ENCODE data around the gene ASAP3.

Gene ASAP3

DNA sequence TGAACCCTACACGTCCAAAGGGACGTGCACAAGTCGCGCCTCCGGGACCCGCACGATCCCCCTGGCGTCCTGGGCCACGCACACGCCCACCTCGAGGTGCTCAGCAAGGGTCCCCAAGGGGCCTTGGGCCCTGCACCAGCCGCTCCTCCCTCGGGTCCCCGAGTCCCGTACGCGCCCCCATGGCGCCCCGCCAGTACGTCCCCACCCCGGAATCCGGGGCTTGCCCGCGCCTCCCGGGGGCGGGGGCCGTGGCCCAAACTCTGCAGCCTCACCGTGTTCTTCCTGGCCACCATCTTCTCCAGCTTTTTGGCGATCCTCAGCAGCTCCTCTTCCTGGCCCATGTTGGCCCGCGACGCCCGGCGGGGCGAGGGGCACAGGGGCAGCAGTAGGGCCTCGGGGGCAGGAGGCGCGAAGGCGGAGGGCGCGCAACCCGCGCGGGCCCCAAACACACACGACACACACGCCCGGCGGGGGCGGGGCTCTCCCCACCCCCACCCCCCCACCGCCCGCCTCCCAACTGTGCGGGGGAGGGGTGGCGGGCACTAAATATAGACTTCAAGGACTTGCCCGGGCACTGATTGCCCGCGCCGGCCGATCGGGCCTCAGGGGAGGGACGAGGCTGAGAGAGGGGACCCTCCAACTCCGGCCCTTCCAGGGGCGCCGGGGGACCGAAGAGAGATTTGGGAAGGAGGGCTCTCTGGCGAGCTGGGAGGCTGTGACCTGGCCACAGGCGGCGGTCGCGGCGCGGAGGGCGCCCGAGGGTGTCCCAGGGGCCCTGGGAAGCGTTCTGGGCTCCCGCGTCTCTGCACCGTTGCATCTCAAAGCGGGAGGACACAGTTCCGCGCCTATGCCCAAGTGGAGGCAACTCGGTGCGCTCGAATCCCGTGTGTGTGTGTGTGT, 59.4 kb downstream of the ASAP3 start, which contains the start of gene TCEA3:
TSS of gene TCEA3 (minus strand) at position 456 of the 900 bp plus-strand sequence. CDS start at position 341, 115 bp downstream.
- DNase-seq (ENCODE audit: low read depth in 1 of 2, low spot score in 1 of 2) = no peak

DNA sequence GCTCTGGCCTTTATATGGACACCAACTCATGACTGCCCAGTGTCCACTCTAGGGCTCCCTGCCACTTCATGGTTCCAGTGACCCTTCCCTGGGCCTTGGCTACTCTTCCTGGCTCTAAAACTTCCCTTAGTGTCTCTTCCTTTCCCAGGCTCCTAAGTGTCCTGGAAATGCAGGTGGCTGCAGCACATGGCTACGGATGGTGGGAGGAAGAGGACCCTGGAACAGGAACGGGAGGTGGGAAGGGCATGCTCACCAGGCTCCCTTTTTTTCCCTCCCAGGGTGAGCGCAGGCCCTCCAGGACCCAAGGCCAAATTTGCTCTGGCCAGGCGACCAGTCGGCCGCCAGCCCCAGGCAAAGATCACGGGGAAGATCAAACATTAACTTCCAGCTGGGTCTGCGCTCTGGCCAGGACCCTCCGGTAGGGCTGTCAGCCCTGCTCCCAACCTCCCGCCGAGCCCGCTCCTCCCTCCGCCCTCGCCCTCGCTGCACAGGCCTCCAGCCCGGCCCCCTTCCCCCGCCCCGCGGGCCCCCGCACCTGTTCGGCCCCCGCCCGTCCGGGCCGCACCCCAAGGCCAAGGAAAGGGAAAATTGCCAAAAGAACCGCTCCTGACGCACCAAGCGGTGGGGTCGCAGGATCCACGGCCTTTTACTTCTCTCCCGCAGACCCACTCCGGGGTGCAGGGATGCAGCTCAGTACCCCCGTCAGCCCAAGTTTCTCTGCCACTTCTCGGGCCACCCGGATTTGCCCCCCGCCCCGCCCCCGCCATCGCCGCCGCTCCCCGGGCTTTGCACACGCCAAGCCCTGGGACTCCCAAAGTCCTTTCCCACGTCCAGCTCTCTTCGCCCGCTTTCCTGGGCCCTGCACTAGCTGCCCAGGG, 60.3 kb downstream of the ASAP3 start:
- no peak for DNase-seq (ENCODE audit: low read depth in 1 of 2, low spot score in 1 of 2)

DNA sequence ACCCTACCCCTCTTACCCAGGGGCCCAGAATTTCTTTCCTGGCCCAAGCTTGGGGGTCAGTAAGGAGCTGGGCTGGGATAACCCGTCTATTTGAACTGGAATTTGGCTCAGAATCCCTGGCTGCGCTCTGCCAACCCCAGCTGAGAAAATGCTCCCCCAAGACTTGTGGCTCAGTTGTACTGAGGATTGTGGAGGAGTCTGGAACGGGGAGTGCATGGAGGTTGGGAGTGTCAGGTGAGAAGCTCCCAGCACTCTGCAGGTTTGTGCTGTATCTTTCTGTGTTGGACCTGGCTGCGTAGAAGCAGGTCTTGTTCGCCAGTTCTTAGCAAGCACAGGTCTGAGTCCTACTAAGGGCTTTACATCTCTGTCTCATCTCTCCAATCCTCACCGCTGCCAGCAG, 61.0 kb downstream of the ASAP3 start:
- DNase-seq (ENCODE audit: low read depth in 1 of 2, low spot score in 1 of 2) = no peak

DNA sequence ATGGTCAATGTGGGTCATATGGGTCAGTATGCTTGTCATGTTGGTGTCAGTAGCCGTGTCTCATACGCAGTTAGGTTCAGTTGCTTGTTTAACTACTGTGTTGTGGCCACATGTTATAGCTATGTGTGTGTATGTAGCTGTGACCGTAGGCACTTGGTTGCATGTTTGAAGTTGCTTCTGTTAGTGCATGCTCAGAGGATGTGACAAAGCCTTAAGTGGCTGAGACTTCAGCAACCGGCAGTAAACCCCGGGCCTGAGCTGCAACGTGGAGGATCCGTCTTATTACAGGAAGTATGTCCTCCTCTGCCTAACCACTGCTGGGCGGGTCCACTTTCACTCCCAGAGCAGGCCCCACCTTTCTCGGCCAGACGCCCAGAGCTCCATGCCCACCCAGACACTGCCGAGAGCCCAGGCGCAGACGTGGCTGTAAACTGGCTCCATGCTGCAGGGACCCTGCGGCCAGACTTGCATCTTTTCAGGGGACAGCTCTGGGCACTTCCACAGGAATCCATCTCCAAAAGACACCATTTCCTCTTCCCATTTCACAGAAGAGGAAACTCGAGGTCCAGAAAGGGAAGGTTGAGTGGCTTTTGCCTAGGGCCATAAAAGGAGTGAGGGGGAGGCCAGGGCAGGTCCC, 61.6 kb downstream of the ASAP3 start:
- DNase-seq (ENCODE audit: low read depth in 1 of 2, low spot score in 1 of 2) = peak in 1 of 2 donors; percentile 39

DNA sequence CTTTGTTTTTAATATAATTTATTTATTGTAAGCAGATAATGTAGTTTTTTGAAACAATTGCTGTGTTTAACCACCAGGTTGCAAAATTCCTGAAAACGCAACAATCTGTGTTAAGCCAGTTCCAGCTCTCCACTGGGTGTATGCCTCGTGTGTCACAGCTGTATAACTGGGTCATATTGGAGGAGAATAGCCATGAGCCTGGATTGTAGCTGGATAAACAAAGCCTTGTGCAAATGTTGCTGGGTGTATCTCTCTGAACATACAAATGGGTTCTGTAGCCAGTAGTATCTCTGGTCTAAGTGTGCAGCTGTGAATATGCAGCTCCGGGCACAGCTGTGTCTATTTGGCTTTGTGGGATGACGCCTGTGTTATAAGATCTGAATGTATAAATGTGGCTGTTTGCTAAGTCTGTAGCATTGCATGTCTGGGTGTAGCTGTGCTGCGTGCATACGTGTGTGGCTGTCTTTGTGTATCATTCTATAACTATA, 62.2 kb downstream of the ASAP3 start:
- DNase-seq (ENCODE audit: low read depth in 1 of 2, low spot score in 1 of 2) = no peak

DNA sequence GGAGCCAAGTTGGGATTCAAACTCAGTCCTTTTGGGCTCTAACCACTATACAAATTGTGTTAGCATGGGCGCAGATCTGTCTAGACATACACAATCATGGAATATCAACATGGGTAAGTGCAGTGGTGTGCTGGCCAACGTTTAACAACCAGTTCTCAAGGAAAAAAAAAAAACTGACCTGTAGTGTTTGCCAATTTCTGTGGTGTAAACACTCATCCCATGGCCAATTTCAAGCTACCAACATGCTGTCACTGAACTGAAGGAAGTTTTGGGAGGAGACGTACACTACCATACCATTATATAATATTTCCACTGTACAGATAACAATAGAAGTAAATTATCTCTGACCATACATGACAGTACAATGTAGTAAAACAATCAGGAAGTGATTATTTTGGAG, 62.6 kb downstream of the ASAP3 start:
- no peak for DNase-seq (ENCODE audit: low read depth in 1 of 2, low spot score in 1 of 2)

DNA sequence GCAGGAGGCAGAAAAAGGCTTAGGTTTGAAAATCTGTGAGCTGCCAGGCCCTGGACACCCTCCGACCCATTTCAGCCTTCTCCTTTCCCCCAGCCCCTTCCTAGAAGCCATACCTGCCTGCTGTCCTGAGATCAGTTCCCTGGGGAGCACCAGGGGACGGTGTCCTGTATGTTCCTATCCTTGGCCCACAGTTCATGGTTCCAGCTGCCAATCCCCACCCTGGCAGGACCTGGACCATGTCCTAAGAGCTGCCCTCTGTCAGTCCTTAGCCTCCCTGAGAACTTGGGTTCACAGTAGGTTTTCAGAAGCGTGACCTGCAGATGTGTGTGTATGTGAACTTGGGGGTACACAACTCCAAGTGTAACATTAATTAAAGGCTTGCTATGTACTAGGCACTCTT, 63.2 kb downstream of the ASAP3 start:
- no peak for DNase-seq (ENCODE audit: low read depth in 1 of 2, low spot score in 1 of 2)

DNA sequence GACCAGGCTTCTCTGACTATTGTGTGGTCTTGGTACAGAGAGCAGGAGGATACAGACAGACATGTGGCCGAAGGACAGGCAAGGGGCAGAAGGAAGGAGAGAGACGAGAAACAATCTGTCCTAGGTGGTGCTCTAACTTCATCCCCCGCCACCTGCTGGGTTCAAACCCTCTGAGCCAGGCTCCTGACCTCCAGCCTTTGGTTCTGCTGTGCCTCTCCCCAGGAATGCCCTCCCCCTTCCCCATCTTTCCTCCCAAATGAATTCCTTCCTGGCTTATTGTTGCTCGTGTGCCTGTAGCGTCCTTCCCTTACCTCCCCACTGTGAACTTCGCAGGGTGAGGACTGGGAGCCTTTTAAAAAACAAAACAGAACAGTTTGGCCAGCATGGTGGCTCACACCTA, 64.8 kb downstream of the ASAP3 start:
- no peak for DNase-seq (ENCODE audit: low read depth in 1 of 2, low spot score in 1 of 2)

DNA sequence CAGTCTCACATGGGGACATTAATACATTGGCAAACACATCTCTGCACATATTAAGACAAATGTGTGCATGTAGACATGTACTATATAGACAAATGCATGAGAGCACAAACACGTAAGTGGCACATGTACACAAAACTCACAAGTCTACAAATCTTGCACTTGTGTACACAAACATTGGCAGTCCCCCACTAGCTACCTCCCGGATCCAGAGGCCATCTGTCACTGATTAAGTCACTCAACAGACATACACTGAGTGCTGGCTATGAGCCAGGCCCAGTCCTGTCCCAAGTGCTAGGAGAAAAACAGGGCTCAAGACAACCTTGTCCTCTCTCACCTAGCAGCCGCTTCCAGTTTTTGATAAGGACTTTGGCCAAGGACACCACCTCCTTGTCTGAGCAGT, 66.4 kb downstream of the ASAP3 start:
- DNase-seq (ENCODE audit: low read depth in 1 of 2, low spot score in 1 of 2) = no peak

DNA sequence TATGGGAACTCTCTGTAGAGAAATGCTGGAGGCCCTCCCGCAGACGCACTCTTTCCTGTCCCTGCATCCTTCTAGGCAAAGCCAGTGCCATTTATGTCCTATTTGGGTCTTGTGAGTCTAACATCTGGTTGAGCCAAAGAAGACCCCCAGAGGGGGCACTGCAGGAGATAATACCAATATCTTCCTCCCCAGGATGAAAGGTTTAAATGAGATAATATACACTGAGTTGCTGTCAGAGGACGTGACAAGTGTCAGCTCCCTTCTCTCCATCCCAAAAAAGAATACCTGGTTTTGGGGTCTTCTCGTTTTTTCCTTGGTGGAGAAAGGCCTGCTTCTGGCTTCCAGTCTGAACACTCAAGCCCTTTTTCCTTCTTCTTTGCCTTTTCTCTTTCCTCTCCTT, 67.0 kb downstream of the ASAP3 start:
- DNase-seq (ENCODE audit: low read depth in 1 of 2, low spot score in 1 of 2) = no peak

DNA sequence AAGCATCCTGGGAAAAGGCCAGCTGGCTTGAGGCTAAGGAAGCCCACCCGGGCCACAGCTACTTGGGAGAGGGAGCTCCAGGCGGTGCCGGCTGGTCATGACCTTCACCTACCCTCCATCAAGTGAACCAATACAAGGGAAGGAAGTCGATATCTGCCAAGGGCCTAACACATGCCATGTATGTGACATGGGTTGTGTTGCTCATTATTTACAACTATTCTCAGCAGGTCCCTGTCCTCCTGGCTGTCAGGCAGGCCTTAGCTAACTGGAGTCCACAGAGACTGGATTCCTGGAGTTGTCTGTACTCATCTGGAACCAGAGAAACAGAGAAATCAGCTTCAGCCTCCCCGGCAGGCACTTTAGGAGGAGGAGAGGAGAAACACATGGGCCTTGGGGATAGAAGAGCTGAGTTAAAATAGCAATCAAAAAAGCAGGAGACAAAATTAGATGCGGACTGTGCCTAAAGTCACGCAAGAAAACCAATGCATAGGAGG, 75.1 kb downstream of the ASAP3 start:
- no peak for DNase-seq (ENCODE audit: low read depth in 1 of 2, low spot score in 1 of 2)

DNA sequence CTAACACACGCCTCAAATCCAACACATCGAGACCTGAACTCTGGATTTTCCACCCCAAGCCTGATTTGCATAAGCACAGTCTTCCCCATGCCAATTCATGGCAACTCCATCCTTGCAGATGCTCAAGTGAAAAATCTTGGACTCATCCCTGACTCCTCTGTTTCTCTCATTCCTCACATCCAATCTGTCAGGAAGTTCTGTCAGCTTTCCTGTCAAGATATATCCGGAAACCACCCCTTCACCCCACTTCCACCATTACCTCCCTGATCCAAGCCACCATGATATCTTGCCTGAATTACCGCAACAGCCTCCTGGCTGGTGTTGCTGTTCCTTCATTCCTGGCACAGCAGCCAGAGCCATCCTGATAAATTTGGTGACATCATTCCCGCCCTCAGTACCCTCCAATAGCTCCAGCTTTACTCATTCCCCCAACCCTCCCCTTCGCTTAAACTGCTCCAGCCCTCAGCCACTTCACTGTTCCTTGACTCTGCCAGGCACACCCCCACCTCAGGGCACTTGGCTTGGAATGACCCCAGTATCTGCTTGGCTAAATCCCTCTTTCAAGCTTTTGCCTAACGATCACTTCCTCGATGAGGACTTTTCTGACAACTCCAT, 76.9 kb downstream of the ASAP3 start:
- DNase-seq (ENCODE audit: low read depth in 1 of 2, low spot score in 1 of 2) = no peak

DNA sequence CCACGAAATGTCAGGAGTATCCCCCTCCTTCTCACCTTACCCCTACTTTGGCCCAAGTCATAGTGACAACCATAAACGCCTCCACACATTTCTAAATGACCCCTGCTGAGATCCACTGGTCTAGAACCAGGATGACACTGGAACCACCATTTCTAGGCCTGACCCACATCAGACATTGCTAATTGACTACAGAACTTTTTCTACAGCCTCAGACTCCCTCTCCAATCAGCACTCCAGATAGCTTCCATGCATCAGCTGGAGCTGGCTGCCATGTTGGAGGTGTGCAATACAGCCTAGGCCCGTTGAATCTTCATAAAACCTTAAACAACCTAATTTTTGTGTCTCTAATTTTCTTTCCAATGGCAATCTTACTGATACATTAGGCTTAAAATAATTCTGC, 78.0 kb downstream of the ASAP3 start:
- DNase-seq (ENCODE audit: low read depth in 1 of 2, low spot score in 1 of 2) = no peak

DNA sequence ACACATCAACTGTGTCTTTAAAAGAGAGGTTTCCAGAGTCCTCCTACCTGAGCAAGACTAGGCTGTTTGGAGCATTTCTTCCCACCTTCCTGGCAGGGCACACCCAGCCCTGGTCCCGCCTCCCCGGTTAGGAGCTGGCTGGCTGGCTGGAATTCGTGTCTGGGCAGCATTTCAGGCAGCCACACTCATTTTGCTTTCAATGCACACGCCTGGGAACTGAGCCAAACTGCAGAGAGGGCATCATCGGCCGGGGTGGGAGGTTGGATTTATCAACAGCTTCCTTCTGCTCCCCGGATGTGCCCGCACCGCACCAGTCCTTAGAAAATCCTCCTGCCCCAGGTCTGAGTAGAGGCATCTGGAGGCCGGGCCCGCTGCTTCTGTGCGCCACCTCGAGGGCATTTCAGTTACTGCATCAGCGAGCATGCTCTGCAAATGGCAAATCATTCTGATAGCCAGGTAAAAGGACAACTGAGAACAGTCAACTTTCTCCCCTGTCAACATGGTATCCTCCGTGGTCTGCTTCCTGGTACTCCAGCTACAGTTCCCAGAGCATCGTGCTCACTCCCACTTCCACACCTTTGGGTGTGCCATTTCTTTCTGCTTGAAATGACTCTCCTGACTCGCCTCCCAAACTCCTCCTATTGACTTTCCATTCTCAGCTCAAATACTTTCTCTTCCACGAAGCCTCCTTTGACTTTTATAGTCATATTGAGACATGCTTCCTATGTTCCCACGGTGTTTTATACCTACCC, 80.1 kb downstream of the ASAP3 start:
- peak; percentile 67 to 76 for DNase-seq (ENCODE audit: low read depth in 1 of 2, low spot score in 1 of 2)

DNA sequence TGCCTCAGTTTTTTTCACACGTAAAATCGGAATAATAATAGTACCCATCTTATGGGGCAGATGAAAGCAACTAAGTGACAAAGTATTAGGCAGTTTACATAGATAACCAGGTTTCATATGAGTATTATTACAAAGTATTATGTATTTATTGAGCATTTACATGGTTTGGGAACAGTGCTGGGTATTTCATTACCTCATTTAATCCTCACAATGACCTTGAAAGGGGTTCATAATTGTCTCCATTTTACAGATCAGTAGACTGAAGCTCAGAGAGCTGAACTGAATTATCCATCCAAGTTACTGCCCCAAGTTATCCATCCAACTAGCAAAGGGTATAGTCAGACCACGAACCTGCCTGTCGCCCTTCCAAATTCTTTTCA, 80.6 kb downstream of the ASAP3 start:
- no peak for DNase-seq (ENCODE audit: low read depth in 1 of 2, low spot score in 1 of 2)

DNA sequence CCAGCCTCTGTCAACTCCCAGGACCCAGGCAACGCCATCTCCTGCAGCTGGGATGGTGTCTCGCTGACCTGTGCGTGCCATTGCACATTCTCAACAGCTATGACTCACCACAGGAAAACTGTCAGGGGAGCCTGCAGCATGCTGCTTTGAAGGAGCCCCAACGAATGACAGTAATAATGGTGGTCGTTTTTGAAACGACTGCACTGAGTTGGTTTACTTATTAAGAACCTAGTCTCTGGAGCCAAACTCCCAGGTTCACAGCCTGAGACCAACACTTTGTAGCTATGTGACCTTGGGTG, 81.0 kb downstream of the ASAP3 start:
- no peak for DNase-seq (ENCODE audit: low read depth in 1 of 2, low spot score in 1 of 2)

DNA sequence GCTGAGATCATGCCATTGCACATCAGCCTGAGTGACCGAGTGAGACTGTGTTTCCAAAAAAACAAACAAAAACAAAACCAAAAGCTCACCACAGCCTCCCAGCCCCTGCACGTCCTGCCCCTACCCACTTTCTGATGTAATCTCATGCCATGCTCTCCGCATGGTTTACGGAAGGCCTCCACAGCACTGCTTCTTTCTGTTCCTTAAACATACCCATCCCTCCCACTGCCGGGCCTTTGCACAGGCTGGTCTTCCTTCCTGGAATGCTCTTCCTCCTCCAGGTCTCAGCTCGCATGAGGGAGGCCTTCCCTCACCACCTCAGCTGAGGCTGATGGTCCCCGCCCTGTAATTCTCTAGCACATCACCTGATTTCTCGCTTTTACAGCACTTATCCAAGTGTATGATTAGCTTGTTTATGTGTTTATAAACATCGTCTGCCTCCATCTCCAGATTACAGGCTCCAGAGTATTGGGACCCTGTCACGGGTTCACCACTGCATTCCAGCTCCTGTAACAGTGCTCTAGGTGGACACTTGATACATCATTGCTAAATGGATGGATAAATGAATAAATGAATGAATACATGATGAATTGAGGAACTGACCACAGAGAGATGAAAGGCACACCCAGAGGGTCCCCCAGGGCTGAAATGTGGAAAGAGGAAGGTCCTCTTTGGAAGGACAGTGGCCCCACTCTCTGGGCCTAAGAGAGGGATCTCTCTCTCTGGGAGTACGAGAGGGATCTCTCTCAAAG, 81.5 kb downstream of the ASAP3 start:
- DNase-seq (ENCODE audit: low read depth in 1 of 2, low spot score in 1 of 2) = no peak

DNA sequence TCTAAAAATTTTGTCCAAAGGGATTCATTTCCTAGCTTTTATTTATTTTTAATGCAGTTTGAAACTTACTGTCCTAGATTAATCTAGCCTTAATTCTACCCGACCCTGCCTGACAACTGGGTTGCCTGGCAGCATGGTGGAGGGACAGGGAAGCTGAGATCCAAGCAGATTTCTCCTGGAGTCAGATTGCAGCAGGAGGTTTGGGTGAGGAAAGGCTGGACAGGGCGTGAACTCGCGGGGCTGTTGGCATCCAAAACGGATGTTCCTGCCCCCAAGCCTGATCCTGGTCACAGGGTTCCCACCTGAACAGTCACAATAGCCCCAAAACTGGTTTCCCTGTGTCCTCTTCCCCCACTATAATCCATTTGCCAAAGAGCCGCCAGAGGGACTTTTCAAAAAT, 82.7 kb downstream of the ASAP3 start:
- DNase-seq (ENCODE audit: low read depth in 1 of 2, low spot score in 1 of 2) = no peak

DNA sequence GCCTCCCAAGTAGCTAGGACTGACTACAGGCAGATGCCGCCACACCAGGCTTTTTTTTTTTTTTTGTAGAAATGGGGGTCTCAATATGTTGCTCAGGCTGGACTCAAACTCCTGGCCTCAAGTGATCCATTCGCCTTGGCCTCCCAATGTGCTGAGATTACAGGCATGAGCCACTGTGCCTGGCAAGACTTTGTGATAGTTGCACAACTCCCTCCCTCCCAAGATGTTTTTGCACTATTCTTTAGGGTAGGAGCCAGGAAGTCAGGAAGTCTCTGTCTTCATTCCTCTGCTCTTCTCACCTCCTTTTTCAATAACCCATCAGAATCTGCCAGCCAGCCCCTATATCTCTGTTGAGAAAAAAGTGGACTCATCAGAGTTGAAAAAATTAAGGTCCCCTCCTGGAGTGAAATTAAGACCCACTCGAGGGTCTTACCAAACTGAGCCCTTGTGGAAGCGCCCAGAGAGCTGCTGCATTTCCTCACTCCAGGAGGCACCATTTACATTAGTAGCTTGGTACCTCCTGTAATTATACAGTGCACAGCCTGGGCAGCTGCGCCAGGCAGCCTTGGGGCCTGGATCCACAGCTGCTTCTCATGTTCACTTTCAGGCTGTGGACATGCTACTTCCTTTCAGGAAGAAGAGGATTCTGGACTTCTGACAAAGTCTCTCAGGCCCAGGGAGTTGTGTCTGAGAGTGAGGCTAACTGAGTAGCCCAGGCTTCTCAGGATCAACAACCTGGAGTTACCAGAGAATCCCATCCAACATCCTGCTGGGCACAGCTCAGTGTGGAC, 83.5 kb downstream of the ASAP3 start:
- DNase-seq (ENCODE audit: low read depth in 1 of 2, low spot score in 1 of 2) = no peak
